ENCODE results near the gene FADS3. TPM values are rescaled to one million over a fixed set of nuclear protein-coding genes. Genes with fewer than 3 reads are reported as not detected.

The FADS3 gene
- total RNA-seq, 1 donor from 2014 or later, result 255 TPM

- no peak overlapping the region for H3K27ac Mint-ChIP-seq (ENCODE audit: unreplicated experiment)
- no peak overlapping the region for H3K4me3 Mint-ChIP-seq (ENCODE audit: unreplicated experiment)
- no peak for TF ChIP-seq CTCF (IDR thresholded peaks at IDR 0.05)
- H3K27me3 Mint-ChIP-seq (ENCODE audit: low read depth), result no peaks in the 10 kb centered on the region
- no peak for DNase-seq (ENCODE audit: low spot score)
- H3K9me3 Mint-ChIP-seq (ENCODE audit: low read depth), result no peaks in the 10 kb centered on the region
- H3K36me3 Mint-ChIP-seq (ENCODE audit: low read depth), result peaks cover 15% of the 10 kb centered on the region
- H3K4me1 Mint-ChIP-seq (ENCODE audit: low read depth), result no peaks in the 10 kb centered on the region
These were observed 14.6 kb upstream of the FADS3 start for GRCh38 chr11:61905801-61906521.

- no peak for DNase-seq (ENCODE audit: low spot score)
- no peak overlapping the region for H3K4me3 Mint-ChIP-seq (ENCODE audit: unreplicated experiment)
- H3K4me1 Mint-ChIP-seq (ENCODE audit: low read depth), result no peaks in the 10 kb centered on the region
- peaks cover 15% of the 10 kb centered on the region for H3K36me3 Mint-ChIP-seq (ENCODE audit: low read depth)
- TF ChIP-seq CTCF (IDR thresholded peaks at IDR 0.05), result no peak
- H3K27me3 Mint-ChIP-seq (ENCODE audit: low read depth), result no peaks in the 10 kb centered on the region
- no peak overlapping the region for H3K27ac Mint-ChIP-seq (ENCODE audit: unreplicated experiment)
- no peaks in the 10 kb centered on the region for H3K9me3 Mint-ChIP-seq (ENCODE audit: low read depth)
These were observed 13.8 kb upstream of the FADS3 start for GRCh38 chr11:61905067-61905696.

- no peak for DNase-seq (ENCODE audit: low spot score)
- TF ChIP-seq CTCF (IDR thresholded peaks at IDR 0.05), result no peak
- Mint-ChIP-seq H3K4me3 (ENCODE audit: unreplicated experiment) (no peak overlapping the region), H3K27ac (ENCODE audit: unreplicated experiment) (no peak overlapping the region), H3K27me3 (ENCODE audit: low read depth) (no peaks in the 10 kb centered on the region), H3K9me3 (ENCODE audit: low read depth) (no peaks in the 10 kb centered on the region), H3K36me3 (ENCODE audit: low read depth) (peaks cover 15% of the 10 kb centered on the region), H3K4me1 (ENCODE audit: low read depth) (no peaks in the 10 kb centered on the region)
These were observed 13.2 kb upstream of the FADS3 start for GRCh38 chr11:61904539-61905048.

GRCh38 chr11:61903845-61904244 is 12.5 kb upstream of the FADS3 start:
- DNase-seq (ENCODE audit: low spot score), result no peak
- TF ChIP-seq CTCF (IDR thresholded peaks at IDR 0.05), result no peak
- no peaks in the 10 kb centered on the region for H3K27me3 Mint-ChIP-seq (ENCODE audit: low read depth)
- H3K4me1 Mint-ChIP-seq (ENCODE audit: low read depth), result peaks cover 4% of the 10 kb centered on the region
- no peak overlapping the region for H3K4me3 Mint-ChIP-seq (ENCODE audit: unreplicated experiment)
- H3K36me3 Mint-ChIP-seq (ENCODE audit: low read depth), result peaks cover 15% of the 10 kb centered on the region
- no peaks in the 10 kb centered on the region for H3K9me3 Mint-ChIP-seq (ENCODE audit: low read depth)
- H3K27ac Mint-ChIP-seq (ENCODE audit: unreplicated experiment), result no peak overlapping the region

GRCh38 chr11:61902313-61902712 is 11.0 kb upstream of the FADS3 start:
- no peak for DNase-seq (ENCODE audit: low spot score)
- Mint-ChIP-seq H3K4me3 (ENCODE audit: unreplicated experiment) (no peak overlapping the region), H3K4me1 (ENCODE audit: low read depth) (peaks cover 4% of the 10 kb centered on the region), H3K36me3 (ENCODE audit: low read depth) (peaks cover 11% of the 10 kb centered on the region), H3K9me3 (ENCODE audit: low read depth) (no peaks in the 10 kb centered on the region), H3K27me3 (ENCODE audit: low read depth) (no peaks in the 10 kb centered on the region), H3K27ac (ENCODE audit: unreplicated experiment) (no peak overlapping the region)
- no peak for TF ChIP-seq CTCF (IDR thresholded peaks at IDR 0.05)

Measured in chondrocyte (in vitro differentiated cells).